Measurements from ENCODE around the gene TWIST2. TPM values are rescaled to one million over a fixed set of nuclear protein-coding genes. Genes with fewer than 3 reads are reported as not detected.

TWIST2 gene
- total RNA-seq, 4 donors from 2014 or later: 1.4 to 41.3 (median 15.7) TPM

DNA sequence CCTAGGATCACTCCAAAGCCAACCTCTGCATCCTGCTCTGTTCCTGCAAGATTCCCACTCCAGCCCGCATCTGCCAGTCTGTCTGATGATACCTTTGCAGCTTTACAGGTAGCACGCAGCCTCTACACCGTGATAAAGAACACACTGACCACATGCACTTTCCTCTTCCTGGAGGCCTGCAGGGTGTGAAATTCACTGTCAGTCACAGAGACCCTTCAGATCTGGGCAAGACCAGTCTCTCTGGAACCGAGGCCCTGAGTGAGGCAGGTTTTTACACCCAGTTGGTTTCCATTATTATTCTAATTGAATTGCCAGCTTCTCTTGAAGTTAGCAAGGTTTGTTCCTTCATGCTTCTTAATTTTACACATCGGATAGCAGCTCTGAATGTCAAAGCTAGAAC is 30.5 kb upstream of the TWIST2 start:
- Histone ChIP-seq H3K4me1 (no peaks in the 10 kb centered on the region), H3K4me3 (no peak overlapping the region), H3K27me3 (no peaks in the 10 kb centered on the region), H3K27ac (no peak overlapping the region), H3K9me3 (no peaks in the 10 kb centered on the region), H3K36me3 (no peaks in the 10 kb centered on the region)
- no peak for DNase-seq
- TF ChIP-seq, protein P1, sequence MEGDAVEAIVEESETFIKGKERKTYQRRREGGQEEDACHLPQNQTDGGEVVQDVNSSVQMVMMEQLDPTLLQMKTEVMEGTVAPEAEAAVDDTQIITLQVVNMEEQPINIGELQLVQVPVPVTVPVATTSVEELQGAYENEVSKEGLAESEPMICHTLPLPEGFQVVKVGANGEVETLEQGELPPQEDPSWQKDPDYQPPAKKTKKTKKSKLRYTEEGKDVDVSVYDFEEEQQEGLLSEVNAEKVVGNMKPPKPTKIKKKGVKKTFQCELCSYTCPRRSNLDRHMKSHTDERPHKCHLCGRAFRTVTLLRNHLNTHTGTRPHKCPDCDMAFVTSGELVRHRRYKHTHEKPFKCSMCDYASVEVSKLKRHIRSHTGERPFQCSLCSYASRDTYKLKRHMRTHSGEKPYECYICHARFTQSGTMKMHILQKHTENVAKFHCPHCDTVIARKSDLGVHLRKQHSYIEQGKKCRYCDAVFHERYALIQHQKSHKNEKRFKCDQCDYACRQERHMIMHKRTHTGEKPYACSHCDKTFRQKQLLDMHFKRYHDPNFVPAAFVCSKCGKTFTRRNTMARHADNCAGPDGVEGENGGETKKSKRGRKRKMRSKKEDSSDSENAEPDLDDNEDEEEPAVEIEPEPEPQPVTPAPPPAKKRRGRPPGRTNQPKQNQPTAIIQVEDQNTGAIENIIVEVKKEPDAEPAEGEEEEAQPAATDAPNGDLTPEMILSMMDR (IDR thresholded peaks at IDR 0.05): no peak
- TF ChIP-seq POLR2A (IDR thresholded peaks at IDR 0.05): no peak

DNA sequence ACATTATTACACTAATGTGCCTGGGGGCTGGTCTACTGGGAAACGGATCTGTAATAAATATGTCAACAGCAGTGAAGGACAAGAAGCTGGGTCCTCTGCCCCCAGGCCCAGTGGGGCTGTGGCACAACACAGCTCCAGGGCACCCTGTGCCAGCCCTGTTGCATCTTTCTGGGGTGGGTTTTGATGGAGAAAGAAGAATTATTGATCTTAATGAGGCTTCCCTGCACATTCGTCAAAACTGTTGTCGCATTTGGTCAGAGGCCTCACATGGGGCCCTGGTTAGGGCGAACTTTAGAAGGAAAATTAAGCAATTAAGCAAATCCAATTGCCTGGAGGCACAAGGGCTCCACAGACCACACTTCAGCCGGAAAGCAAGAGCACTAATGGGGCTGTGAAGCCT is 30.0 kb upstream of the TWIST2 start:
- DNase-seq: no peak
- Histone ChIP-seq H3K4me1 (no peaks in the 10 kb centered on the region), H3K27me3 (no peaks in the 10 kb centered on the region)

DNA sequence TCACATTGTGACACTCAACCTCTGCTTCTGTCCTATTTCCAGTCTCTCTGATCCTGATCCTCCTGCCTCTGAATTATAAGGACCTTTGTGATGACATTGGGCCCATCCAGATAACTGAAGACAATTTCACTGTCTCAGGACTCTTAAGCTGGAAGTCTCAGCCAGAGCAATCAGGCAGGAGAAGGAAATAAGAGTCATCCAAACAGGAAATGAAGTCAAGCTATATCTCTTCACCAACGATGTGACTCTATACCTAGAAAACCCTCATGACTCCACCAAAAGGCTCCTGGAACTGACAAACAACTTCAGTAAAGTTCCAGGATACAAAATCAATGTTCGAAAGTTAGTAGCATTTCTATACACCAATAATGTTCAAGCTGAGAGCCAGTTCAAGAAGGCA is 29.3 kb upstream of the TWIST2 start:
- no peak overlapping the region for H3K27ac ChIP-seq
- no peak for TF ChIP-seq POLR2A (IDR thresholded peaks at IDR 0.05)
- TF ChIP-seq, protein P1 (IDR thresholded peaks at IDR 0.05): no peak
- H3K36me3 ChIP-seq: no peaks in the 10 kb centered on the region
- H3K9me3 ChIP-seq: no peaks in the 10 kb centered on the region
- DNase-seq: no peak
- no peak overlapping the region for H3K4me3 ChIP-seq
- no peaks in the 10 kb centered on the region for H3K4me1 ChIP-seq
- no peaks in the 10 kb centered on the region for H3K27me3 ChIP-seq

More for the DNA sequence above, 30.0 kb upstream of the TWIST2 start:
- Histone ChIP-seq H3K4me3 (no peak overlapping the region), H3K36me3 (no peaks in the 10 kb centered on the region), H3K27ac (no peak overlapping the region), H3K9me3 (no peaks in the 10 kb centered on the region)
- TF ChIP-seq, protein P1 (IDR thresholded peaks at IDR 0.05): no peak
- TF ChIP-seq POLR2A (IDR thresholded peaks at IDR 0.05): no peak

DNA sequence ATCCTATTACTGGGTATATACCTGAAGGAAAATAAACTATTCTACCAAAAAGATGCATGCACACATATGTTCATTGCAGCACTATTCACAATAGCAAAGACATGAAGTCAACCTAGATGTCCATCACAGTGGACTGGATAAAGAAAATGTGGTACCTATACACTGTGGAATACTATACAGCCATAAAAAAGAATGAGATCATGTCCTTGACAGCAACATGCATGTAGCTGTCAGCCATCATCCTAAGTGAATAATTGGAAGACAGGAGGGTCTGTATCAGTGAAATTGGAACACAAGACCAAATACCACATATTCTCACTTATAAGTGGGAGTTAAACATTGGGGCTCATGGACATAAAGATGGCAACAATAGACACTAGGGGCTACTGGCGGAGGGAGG is 27.7 kb upstream of the TWIST2 start:
- no peak overlapping the region for H3K4me3 ChIP-seq
- no peaks in the 10 kb centered on the region for H3K9me3 ChIP-seq
- no peaks in the 10 kb centered on the region for H3K27me3 ChIP-seq
- no peak overlapping the region for H3K27ac ChIP-seq
- no peak for TF ChIP-seq POLR2A (IDR thresholded peaks at IDR 0.05)
- TF ChIP-seq, protein P1 (IDR thresholded peaks at IDR 0.05): no peak
- no peaks in the 10 kb centered on the region for H3K36me3 ChIP-seq
- no peaks in the 10 kb centered on the region for H3K4me1 ChIP-seq
- no peak for DNase-seq

DNA sequence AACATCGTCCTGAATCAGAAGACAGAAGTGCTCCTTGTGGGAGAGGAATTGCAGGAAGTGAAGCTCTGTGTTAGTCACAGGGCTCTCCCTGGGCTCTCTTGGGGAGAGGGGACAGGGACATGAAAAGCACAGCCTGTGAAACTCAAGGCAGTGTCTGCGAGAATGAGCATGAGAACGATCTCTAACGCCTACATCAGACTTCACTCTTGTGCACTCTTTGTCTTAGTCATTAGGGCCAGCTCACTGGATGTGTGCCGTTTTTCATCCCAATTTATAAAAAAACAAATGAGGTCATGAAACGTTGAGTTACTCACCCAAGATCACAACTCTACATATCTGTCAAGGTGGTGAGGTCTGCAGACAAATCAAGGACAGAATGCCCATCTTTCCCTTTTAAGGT is 27.0 kb upstream of the TWIST2 start:
- Histone ChIP-seq H3K27me3 (no peaks in the 10 kb centered on the region), H3K27ac (no peak overlapping the region), H3K4me3 (no peak overlapping the region), H3K36me3 (no peaks in the 10 kb centered on the region), H3K9me3 (no peaks in the 10 kb centered on the region), H3K4me1 (no peaks in the 10 kb centered on the region)
- DNase-seq: no peak
- TF ChIP-seq POLR2A (IDR thresholded peaks at IDR 0.05): no peak
- TF ChIP-seq, protein P1 (IDR thresholded peaks at IDR 0.05): no peak

DNA sequence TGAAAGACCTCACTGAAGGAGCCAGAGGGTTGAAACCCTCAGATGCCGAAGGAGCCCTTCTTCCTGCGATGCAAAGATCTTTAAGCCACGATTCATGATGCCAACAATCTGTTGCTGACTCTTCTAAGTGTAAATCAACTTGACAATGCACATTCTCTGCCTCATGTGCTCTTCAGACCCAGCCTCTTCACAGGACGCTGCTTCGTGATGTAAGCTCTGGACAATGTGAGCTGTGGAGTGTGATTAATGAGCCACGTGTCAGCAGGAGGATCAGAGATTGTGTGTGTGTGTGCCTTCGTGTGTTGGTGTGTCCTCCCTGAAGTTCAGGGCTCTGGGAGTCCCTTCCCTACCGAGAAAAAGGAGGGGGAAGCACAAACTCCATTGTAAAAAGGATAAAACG is 26.5 kb upstream of the TWIST2 start:
- no peak for DNase-seq
- Histone ChIP-seq H3K9me3 (no peaks in the 10 kb centered on the region), H3K4me1 (no peaks in the 10 kb centered on the region), H3K36me3 (no peaks in the 10 kb centered on the region), H3K27ac (no peak overlapping the region), H3K27me3 (no peaks in the 10 kb centered on the region), H3K4me3 (no peak overlapping the region)
- TF ChIP-seq, protein P1 (IDR thresholded peaks at IDR 0.05): no peak
- TF ChIP-seq POLR2A (IDR thresholded peaks at IDR 0.05): no peak
